Neural cell (in vitro differentiated cells): ENCODE measurements around the gene TRIO.

Experiments
- EP300 ChIP-seq: fragments of 450-650 bp; conservative IDR thresholded peaks from 2 replicates; pipeline ENCODE4 v1.6.1; 2014; ENCODE audit warnings: antibody characterized with exemption, mild to moderate bottlenecking, moderate library complexity; ENCODE audit not compliant: poor library complexity, severe bottlenecking
- EZH2 ChIP-seq: fragments of 200-600, 300-800 bp; shearing (Covaris generic), sonication (generic); IDR thresholded peaks from 2 replicates; pipeline ENCODE4 v1.6.1; 2014; ENCODE audit warnings: antibody characterized with exemption, low read length, borderline replicate concordance, mild to moderate bottlenecking; ENCODE audit not compliant: insufficient read depth, poor library complexity, severe bottlenecking
- POLR2AphosphoS5 ChIP-seq: IDR thresholded peaks from 2 replicates; pipeline ENCODE4 v1.6.1; 2012
- TF ChIP-seq, protein P1 (sequence below): fragments of 450-650 bp; IDR thresholded peaks from 2 replicates; pipeline ENCODE4 v1.5.1; 2014; ENCODE audit warnings: antibody characterized with exemption, mild to moderate bottlenecking, moderate library complexity; ENCODE audit not compliant: poor library complexity, severe bottlenecking

DNA sequence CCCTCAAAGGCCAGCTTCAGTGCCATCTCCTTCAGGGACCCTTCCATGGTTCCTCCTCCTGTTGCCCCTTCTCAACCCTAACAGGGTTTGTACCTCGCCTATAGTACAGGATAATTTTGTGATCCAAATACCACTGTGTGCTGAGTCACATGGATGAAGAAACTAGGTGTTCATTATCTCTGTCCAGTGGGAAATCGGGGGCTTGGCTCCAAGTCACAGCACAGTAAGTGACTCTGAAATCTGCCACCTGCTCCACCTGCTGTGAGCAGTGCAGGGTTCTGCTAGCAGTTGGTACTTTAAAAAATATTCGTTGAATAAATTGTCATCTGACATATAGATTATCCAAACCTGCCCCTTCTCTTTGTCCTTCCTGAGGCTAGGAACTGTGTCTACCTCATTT is 315.3 kb downstream of the TRIO start:
- TF ChIP-seq, protein P1, sequence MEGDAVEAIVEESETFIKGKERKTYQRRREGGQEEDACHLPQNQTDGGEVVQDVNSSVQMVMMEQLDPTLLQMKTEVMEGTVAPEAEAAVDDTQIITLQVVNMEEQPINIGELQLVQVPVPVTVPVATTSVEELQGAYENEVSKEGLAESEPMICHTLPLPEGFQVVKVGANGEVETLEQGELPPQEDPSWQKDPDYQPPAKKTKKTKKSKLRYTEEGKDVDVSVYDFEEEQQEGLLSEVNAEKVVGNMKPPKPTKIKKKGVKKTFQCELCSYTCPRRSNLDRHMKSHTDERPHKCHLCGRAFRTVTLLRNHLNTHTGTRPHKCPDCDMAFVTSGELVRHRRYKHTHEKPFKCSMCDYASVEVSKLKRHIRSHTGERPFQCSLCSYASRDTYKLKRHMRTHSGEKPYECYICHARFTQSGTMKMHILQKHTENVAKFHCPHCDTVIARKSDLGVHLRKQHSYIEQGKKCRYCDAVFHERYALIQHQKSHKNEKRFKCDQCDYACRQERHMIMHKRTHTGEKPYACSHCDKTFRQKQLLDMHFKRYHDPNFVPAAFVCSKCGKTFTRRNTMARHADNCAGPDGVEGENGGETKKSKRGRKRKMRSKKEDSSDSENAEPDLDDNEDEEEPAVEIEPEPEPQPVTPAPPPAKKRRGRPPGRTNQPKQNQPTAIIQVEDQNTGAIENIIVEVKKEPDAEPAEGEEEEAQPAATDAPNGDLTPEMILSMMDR = no peak
- TF ChIP-seq EP300 = no peak
- no peak for TF ChIP-seq EZH2
- no peak for TF ChIP-seq POLR2AphosphoS5
